Colonic mucosa (tissue), 4 donors: ENCODE data around the gene SMIM14. TPM values are rescaled to one million over a fixed set of nuclear protein-coding genes. Genes with fewer than 3 reads are reported as not detected.
A peak's percentile ranks its signal among the peaks of the same experiment; 100 is the strongest.

Experiments used
- DNase-seq: peaks from one replicate; pipeline ENCODE4 v3.0.0-alpha.2; 2020
- H3K27ac ChIP-seq: fragments of 200-600 bp; one replicate; pipeline ENCODE4 v1.8.0; 2021
- H3K27me3 ChIP-seq: fragments of 200-600 bp; one replicate; pipeline ENCODE4 v1.8.0; 2021
- H3K36me3 ChIP-seq: fragments of 200-600 bp; one replicate; pipeline ENCODE4 v1.8.0; 2021
- H3K4me1 ChIP-seq: fragments of 200-600 bp; one replicate; pipeline ENCODE4 v1.8.0; 2021; ENCODE audit warnings: mild to moderate bottlenecking
- H3K4me3 ChIP-seq: fragments of 200-600 bp; one replicate; pipeline ENCODE4 v1.8.0; 2021
- H3K9ac ChIP-seq, 2 donors: one replicate each; pipeline ENCODE4 v1.7.0; 2013; ENCODE audit warnings: control low read depth in 2 of 2, low read depth in 2 of 2, low read length in 2 of 2
- H3K9me3 ChIP-seq: fragments of 200-600 bp; one replicate; pipeline ENCODE4 v1.8.0; 2021
- CTCF ChIP-seq: fragments of 200-600 bp; IDR thresholded peaks from one replicate; pipeline ENCODE4 v1.8.0; 2022; ENCODE audit warnings: antibody characterized with exemption, mild to moderate bottlenecking
- intact Hi-C: fragments of 100-400 bp; cut with DNase I; formaldehyde crosslinking; loops from one replicate; pipeline ENCODE4 v1.14.1; 2022
- total RNA-seq, 2 donors: library from RNA; stranded (reverse); fragmentation: NEBNext Ultra II Directional in 1 of 2; extraction: Animal tissue kit (Norgen Biotek cat#: 25700) in 1 of 2; gene quantifications; one replicate each; pipeline ENCODE4 v1.2.1, GENCODE V29; 2021
- donor health status: healthy.
- donor health status: DM: no; HTN: no; CAD: no.
- donor health status: DM: no; HTN: no; CAD: no.

The SMIM14 gene
- total RNA-seq, 2 donors from 2014 or later, result 69.4 to 127 TPM

- Histone ChIP-seq H3K4me3 (peak overlapping the region; percentile 72), H3K27ac (peak overlapping the region; percentile 95), H3K9ac (peak overlapping the region; percentile 86 to 99), H3K4me1 (peaks cover 5% of the 10 kb centered on the region), H3K36me3 (no peaks in the 10 kb centered on the region), H3K27me3 (no peaks in the 10 kb centered on the region), H3K9me3 (no peaks in the 10 kb centered on the region)
- peak; percentile 74 for DNase-seq
- intact Hi-C loops, result no loop called here
- no peak for TF ChIP-seq CTCF
Observed at GRCh38 chr4:39637586-39638353, 895 bp downstream of the SMIM14 start.

GRCh38 chr4:39637221-39637585, 1.5 kb downstream of the SMIM14 start:
- no peak for TF ChIP-seq CTCF
- H3K4me3 ChIP-seq, result peak overlapping the region; percentile 72
- H3K36me3 ChIP-seq, result no peaks in the 10 kb centered on the region
- peaks cover 5% of the 10 kb centered on the region for H3K4me1 ChIP-seq
- intact Hi-C loops, result no loop called here
- H3K9me3 ChIP-seq, result no peaks in the 10 kb centered on the region
- H3K27ac ChIP-seq, result peak overlapping the region; percentile 95
- H3K27me3 ChIP-seq, result no peaks in the 10 kb centered on the region
- no peak for DNase-seq
- peak overlapping the region; percentile 86 to 99 for H3K9ac ChIP-seq

GRCh38 chr4:39636531-39637184, 2.0 kb downstream of the SMIM14 start:
- H3K27ac ChIP-seq, result peak overlapping the region; percentile 95
- no peaks in the 10 kb centered on the region for H3K27me3 ChIP-seq
- peaks cover 5% of the 10 kb centered on the region for H3K4me1 ChIP-seq
- DNase-seq, result no peak
- H3K9ac ChIP-seq, result peak overlapping the region in 1 of 2 donors; percentile 99
- no peaks in the 10 kb centered on the region for H3K36me3 ChIP-seq
- no peak for TF ChIP-seq CTCF
- no peaks in the 10 kb centered on the region for H3K9me3 ChIP-seq
- H3K4me3 ChIP-seq, result peak overlapping the region; percentile 72
- intact Hi-C loops, result no loop called here

GRCh38 chr4:39635023-39635422, 3.6 kb downstream of the SMIM14 start:
- Histone ChIP-seq H3K9me3 (no peaks in the 10 kb centered on the region), H3K4me3 (no peak overlapping the region), H3K27ac (no peak overlapping the region), H3K4me1 (peaks cover 5% of the 10 kb centered on the region), H3K36me3 (no peaks in the 10 kb centered on the region), H3K27me3 (no peaks in the 10 kb centered on the region), H3K9ac (no peak overlapping the region)
- DNase-seq, result peak; percentile 63
- intact Hi-C loops, result no loop called here
- TF ChIP-seq CTCF, result no peak

GRCh38 chr4:39631700-39632079, 7.0 kb downstream of the SMIM14 start:
- Histone ChIP-seq H3K9me3 (no peaks in the 10 kb centered on the region), H3K4me1 (peaks cover 4% of the 10 kb centered on the region), H3K27me3 (no peaks in the 10 kb centered on the region), H3K27ac (no peak overlapping the region), H3K9ac (no peak overlapping the region), H3K36me3 (no peaks in the 10 kb centered on the region), H3K4me3 (no peak overlapping the region)
- no peak for DNase-seq
- no peak for TF ChIP-seq CTCF
- intact Hi-C loops, result no loop called here
